T1000 (cell line): Measurements from ENCODE around the gene KIF3B.
"Not testable (repeated sequence)": the region's sequence is repeated elsewhere in the genome, so short reads cannot be mapped to it uniquely, and the experiment has no call there.

Experiments used
- DNase-seq: peaks from one replicate; lab custom pipeline; 2025; ENCODE audit warnings: mixed read lengths; lab: John Stamatoyannopoulos, UW

The KIF3B gene

DNA sequence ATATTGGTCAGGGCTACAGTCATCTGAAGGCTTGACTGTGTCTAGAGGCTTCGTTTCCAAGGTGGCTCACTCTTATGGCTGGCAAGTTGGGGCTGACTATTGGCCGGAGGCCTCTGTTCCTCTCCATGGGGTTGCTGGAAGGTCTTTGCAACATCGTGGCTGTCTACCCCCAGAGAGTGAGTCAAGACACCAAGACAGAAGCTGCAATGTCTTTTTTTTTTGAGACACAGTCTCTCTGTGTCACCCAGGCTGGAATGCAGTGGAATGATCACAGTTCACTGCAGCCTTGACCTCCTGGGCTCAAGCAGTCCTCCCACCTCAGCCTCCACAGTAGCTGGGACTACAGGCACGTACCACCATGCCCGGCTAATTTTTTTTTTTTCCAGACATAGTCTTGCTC, 29.4 kb upstream of the KIF3B start:
- DNase-seq, result no peak

DNA sequence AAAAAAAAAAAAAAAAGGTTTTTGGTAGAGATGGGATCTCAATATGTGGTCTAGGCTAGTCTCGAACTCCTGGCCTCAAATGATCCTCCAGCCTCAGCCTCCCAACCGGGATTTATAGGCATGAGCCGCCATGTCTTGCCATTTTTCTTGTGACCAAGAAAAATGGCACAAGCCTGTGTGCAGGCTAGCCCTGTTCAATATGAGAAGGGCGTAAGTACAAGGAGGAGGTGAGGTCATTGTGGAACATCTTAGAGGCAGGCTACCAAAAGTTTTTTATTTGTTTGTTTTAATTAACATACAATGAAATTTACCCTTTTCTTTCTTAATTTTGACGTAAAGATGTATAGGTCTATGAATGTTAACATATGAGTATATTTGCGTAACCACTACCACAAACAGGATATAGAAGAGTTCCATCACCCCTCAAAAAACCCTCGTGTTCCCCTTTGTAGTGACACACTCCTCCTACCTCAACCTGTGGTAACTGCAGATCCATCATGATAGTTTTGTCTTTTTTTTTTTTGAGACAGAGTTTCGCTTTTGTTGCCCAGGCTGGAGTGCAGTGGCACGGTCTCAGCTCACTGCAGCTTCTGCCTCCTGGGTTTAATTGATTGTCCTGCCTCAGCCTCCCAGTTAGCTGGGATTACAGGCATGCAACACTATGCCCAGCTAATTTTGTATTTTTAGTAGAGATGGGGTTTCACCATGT, 28.3 kb upstream of the KIF3B start:
- no peak for DNase-seq

DNA sequence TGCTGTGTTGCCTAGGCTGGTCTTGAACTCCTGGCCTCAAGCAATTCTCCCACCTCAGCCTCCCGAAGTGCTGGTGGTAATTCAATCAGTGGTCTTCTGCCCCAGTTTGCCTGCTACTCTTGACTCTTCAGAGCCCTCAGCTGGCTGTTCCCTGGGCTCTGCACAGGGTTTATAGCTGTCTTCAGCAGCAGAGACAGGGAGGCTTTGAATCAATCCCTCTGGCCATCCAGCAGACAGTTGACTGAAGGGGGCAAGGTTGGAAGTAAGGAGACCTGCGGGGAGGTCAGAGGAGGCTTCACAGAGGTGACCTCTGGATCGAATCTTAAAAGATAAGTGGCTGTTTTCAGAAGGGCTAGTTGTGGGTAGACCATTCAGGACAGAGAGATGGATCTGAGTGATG, 26.0 kb upstream of the KIF3B start:
- no peak for DNase-seq

DNA sequence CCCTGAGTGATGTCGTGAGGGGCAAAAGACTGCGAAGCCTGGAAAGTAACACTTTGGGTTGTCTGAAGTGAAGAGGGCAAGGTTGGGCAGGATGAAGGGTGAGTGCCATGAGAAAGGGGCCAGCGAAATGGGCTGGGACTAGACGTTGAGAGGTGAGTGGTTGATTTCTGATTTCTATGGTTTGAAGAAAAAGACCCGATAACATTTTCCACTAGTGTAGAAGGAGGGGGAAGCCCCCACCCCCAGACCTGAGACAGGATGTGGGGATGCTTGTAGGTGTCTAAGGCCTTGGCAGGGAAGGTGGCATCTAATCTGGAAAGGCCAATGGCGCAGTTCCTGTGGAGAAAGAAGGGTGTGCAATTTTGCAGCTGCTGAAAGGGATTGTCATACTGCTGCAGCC, 25.3 kb upstream of the KIF3B start:
- DNase-seq, result no peak

DNA sequence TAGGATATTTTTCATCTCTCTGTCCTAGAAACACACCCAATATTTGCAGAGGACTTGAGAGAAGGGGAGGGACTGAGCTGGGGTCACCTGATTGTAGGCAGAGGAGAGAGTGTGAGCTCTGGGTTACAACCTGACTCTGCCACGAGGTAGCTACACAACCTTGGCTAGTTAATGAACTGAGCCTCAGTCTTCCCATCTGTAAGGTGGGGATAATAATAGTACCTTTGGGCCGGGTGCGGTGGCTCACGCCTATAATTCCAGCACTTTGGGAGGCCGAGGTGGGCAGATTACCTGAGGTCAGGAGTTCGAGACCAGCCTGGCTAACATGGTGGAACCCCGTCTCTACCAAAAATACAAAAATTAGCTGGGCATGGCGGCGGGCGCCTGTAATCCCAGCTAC, 16.5 kb upstream of the KIF3B start:
- DNase-seq, result not testable (repeated sequence)

DNA sequence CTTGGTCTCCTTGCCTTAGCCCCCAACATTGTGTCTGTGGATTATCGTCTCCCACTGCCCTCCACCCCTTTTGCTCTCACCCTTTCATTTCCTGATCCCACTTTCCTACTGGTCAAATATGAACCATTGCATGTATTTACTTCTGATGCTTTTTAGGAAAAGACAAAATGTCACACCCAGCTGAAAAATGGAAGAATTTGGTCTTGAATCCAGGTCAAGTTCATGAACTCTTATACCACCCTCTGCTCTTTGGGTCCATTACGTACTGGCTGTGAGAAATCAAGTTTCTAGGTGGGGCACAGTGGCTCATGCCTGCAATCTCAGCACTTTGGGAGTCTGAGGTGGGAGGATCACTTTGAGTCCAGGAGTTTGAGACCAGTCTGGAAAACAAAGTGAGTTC, 15.8 kb upstream of the KIF3B start:
- no peak for DNase-seq

DNA sequence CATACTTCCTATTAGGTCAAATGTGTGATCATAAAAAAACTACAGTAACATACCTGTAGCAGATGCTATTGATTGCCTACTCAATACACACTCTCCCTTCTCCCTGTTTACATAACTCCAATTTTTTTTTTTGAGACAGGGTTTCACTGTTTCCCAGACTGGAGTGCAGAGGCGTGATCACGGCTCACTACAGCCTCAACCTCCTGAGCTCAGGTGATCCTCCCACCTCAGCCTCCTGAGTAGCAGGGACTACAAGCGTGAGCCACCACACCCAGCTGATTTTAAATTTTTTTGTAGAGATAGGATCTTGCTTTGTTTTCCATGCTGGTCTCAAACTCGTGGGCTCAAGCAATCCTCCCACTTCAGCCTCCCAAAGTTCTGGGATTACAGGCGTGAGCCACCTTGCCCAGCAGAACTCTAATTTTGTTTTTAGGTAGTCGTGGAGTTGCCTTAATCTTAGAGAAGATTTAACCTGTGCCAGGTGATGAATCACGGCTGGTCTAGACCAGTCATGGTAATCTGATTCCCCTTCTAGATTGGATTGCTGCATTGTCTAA, 14.0 kb upstream of the KIF3B start:
- no peak for DNase-seq

DNA sequence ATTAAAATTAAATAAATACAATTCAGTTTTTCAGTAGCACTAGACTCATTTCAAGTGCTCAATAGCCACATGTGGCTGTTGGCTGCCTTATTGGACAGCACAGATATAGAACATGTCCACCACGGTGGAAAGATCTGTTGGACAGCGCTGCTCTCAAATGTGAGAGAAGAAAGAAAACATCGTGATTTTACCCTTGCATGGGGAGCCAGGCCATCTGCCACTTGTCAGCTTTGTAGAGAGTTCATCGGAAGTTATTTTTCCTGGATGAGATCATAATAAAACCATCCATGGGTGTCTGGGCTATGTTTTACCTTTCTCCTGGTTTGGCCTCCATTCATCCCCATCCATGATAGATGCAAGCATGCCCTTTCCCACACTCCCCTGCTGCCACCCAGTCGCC, 5.8 kb upstream of the KIF3B start:
- no peak for DNase-seq

DNA sequence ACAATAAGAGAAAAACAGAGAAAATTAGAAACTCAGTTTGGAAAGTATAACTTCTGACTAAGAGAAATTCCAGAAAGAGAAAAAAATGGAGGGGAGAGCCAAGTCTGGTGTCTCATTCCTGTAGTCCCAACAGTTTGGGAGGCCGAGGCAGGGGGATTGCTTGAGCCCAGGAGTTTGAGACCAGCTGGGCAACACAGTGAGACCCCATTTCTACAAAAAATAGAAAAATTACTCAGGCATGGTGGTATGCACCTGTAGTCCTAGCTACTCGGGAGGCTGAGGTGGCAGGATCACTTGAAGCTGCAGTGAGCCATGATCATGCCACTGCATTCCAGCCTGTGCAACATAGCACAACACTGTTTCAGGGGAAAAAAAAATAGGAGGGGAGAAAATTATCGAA, 3.1 kb upstream of the KIF3B start:
- DNase-seq, result no peak

DNA sequence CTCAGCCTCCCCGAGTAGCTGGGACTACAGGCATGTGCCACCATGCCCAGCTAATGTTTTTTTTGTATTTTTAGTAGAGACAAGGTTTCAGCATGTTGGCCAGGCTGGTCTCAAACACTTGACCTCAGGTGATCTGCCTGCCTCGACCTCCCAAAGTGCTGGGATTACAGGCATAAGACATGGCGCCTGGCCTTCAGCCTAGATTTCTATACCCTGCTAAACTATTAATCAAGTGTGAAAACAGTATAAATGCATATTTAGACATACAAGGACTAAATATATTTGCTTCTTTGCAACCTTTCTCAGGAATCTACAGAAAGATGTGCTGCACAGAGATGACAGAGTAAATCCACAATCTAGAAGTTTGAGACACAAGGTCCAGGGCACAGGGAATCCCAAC, 2.3 kb upstream of the KIF3B start:
- not testable (repeated sequence) for DNase-seq

DNA sequence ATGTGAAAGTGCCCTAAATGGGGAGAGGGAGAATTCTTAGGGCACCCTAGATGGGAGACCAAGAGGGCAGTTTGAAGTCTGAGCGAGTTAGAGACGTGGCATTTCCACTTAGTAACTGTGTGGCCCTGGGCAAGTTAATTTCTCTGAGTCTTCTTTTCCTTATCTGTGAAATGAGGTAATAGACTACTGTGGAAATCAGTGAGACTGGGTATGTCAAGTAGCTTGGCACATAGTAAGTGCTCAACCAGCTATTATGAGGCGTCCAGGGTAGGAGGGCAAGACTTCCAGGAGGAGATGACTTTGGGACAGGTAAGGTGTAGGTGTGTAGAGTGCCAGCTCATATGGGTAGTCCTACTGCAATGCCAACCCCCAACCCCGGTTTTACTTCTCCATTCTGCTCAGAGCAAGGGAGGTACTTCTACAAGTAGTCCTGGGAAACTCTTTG, 770 bp downstream of the KIF3B start:
- no peak for DNase-seq

DNA sequence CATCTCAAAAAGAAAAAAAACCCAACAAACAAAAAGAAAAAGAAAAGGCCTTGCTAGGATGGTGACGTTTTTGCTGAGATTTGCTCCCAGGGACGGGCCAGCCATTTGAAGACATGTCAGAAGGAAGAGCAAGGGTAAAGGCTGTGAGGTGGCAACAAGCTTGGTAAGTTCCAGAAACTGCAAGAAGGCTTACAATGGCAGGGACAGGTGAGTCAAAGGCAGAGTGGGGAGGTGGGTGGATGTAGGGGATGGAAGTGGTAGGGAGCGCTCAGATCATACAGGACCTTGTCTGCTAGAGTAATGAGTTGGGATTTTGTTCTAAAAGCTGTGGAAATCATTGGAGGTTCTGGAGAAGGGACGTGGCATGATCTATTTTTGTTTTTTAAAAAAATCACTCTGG, 4.3 kb downstream of the KIF3B start:
- DNase-seq, result no peak

DNA sequence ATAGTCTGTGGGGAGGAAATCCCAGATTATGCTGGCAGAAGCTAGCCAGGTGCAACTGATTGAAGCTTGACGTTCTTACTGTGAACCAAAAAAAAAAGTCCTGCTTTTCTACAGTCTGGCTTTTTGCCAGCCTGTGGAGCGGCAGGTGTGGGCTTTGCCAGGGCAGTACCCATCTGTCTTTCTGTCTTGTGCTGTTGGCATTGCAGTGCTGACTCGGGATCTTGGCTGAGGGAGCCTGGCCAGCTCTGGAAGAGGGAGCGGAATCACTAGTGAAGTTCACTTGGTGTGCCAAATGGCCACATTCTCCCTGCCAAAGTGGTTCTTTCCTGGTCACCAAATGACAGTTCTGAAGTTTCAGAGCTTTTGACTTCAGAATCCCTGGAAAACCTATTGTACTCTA, 5.0 kb downstream of the KIF3B start:
- DNase-seq, result no peak

DNA sequence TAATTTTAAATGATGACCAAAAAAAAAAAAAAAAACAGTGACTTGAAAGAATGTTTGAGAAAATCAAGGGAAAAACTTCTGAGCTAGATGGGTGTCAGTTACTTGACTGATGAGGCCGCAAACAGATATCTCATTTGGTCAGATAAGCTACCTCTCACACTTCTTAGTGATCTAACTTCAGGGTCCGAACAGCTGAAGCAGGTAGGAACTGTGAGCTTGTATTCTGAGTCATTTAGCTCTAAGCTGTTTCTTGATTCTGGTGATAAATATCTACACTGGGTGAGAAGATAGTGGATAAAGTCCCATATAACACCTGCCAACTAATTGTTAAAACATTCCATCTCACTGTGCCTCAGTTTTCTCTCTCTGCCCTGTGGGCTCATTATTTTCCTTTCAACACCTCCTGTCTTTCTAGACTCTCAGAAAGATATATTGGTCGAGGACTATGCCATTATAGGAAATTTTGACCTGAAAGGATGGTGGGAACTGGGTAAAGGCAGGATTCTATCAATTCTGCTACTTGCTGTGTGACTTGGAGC, 7.7 kb downstream of the KIF3B start:
- DNase-seq, result no peak

DNA sequence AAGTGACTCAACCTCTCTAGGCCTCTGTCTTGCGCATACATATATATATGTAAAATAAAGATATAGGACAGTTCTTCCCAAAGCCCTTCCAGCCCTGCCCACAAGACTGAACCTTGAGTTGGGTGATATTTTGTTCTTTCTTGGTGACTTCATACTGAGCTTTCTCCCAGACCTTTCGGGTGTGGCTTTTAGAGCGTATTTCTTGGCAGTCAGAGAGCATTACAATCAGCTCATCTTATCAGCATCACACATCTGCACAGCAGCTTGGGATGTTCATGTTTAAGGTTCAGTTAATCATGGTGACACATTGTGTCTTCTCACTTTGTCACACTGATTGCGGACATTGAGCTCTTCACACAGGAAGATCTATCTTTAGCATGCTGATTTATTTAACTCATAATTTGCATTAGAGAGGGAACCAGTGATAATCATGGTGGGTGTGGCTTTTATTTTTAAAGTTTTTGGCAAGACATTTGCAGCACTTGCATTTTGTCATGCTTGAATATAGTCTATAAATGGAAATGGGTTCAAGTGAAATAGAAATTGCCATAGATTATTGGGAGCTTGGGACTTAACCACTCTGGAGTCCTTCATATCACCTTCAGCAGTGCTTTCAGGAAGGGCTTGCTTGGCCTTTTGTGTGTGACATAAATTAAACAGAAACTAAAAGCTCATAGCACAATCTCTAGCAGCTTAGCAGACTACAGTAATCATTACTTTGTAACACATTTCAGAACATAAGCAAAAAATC, 8.3 kb downstream of the KIF3B start:
- no peak for DNase-seq

DNA sequence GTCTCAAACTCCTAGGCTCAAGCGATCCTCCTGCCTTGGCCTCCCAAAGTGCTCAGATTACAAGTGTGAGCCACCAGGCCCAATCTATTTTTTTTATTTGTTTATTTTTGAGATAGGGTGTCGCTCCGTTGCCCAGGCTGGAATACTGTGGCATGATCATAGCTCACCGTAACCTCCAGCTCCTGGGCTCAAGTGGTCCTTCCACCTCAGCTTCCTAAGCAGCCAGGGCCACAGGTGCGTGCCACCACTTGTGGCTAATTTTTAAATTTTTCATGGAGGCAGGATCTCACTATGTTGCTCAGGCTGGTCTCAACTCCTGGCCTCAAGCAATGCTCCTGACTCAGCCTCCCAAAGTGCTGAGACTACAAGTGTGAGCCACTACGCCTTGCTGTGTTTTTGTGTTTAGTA, 9.8 kb downstream of the KIF3B start:
- DNase-seq, result no peak

DNA sequence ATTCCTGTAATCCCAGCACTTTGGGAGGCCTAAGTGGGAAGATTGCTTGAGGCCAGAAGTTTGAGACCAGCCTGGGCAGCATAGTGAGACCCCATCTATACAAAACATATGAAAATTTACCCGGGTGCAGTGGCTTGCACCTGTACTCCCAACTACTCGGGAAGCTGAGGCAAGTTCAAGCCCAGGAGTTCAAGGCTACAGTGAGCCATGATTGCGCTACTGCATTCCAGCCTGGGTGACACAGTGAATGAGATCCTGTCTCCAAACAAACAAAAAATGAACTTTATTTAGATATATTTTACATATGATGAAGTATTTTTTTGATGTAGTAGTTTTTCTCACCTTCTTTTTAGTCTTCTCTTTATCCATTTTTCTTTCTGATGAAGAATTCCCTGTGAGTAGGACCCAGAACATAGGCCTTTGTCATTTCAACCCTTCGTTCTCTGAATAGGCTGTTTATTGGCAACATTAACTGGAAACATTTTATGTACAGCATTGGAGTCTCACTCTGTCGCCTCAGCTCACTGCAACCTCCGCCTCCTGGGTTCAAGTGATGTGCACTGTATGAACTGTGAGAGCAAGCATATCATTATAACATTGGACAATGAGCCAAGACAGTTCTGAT, 10.9 kb downstream of the KIF3B start:
- no peak for DNase-seq

DNA sequence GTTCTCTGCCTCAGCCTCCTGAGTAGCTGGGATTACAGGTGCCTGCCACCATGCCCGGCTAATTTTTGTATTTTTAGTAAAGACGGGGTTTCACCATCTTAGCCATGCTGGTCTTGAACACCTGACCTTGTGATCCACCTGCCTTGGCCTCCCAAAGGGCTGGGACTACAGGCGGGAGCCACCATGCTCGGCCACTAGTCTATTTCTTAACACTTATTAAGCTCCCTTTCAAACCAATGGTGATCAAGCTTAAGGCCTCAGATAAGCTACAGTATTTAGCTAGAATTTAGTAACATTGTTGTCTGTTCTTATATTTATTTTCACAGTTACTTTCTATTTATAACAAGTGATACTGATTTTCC, 11.8 kb downstream of the KIF3B start:
- not testable (repeated sequence) for DNase-seq

DNA sequence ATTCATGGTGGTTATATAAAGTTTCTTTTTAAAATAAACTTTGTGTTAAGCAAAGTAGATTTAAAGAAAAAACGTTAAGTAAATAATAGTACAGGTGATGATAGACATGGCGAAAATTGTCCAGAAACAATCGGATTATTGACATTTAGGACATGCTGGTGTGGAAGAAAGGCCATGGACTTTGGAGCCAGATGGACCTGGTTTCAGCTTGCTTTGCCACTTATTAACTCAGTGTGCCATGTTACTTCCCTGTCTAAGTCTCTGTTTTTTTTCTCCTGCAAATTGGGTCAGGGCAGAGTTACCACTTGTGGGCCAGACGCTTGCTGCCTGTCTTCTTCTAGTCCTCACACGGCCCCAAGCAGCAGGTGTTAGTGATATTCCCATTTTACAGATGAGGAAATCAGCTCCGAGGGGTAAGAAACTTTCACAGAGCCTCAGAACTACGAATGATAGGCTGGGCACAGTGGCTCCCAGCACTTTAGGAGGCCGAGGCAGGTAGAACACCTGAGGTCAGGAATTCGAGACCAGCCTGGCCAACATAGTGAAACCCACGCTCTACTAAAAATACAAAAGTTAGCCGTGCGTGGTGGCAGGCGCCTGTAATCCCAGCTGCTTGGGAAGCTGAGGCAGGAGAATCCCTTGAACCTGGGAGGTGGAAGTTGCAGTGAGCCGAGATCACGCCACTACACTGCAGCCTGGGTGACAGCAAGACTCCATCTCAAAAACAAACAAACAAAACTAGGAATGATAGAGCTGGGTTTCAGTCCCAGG, 12.4 kb downstream of the KIF3B start:
- no peak for DNase-seq

DNA sequence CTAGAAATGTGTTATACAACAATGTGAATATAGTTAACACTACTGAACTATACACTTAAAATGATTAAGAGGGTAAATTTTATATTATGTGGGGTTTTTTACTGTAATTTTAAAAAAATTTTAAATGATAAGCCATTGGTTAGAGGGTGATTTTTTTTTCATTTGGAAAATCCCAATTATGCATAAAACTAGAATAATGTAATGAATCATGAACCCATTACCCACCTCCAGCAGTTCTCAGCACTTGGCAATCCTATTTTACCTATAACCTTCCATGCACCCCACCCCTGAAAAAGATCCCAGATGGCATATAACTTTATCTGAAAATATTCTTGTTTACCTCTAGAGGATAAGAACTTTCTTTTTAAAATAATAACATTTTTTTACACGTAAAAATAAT, 13.7 kb downstream of the KIF3B start:
- DNase-seq, result no peak

DNA sequence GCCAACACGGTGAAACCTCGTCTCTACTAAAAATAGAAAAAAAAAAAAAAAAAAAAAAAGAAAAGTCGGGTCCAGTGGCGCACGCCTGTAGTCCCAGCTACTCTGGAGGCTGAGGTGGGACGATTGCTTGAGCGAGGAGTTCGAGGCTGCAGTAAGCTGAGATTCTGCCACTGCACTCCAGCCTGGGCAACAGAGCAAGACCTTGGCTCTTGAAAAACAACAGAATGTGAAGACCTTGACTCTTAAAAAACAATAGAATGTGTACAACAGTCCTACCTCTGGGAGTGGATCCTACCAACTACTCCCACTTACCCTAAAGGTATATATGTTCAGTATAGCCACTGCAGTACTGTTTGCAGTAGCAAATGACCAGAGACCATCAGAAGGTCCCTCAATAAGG, 15.1 kb downstream of the KIF3B start:
- no peak for DNase-seq

DNA sequence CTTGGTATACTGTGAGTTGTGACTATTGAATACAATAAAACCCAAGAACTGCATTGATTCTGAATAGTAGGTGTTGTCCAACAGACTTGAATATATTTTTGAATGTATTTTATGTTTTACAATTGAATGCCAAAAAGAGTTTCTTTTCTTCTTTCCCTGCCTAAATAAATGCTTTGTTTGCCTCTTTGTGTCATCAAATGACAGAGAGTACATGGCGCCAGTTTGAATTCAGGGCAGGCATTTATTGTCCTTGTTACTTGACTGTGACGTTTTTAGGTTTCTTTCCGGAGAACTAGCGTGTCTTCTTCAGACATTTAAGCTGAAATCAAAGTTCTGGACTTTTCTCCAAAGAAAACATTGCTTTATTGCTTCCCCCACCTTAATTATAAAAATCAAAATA, 16.6 kb downstream of the KIF3B start:
- no peak for DNase-seq
